ENCODE results near the gene PTPN7. TPM values are rescaled to one million over a fixed set of nuclear protein-coding genes. Genes with fewer than 3 reads are reported as not detected.

PTPN7 gene
- polyA plus RNA-seq, 4 donors, result 1.9 to 8.9 (median 2.8) TPM

- WGBS, 3 donors, result 86 to 90% (median 87%) methylated on average over 4 of the region's 4 CpGs
Measured at GRCh38 chr1:202153284-202153683, 7.1 kb downstream of the PTPN7 start.

GRCh38 chr1:202152399-202152798 is 8.0 kb downstream of the PTPN7 start:
- DNase-seq, result no peak
- H3K4me1 ChIP-seq (ENCODE audit: control insufficient read depth in 3 of 3, insufficient read depth in 2 of 3, low read depth in 1 of 3, low read length in 2 of 3), result peaks cover 0 to 3% (median 0%) of the 10 kb centered on the region in 3 donors
- H3K27ac ChIP-seq (ENCODE audit: low read depth in 1 of 3, low read length in 2 of 3), result no peak overlapping the region
- WGBS, 3 donors, result 88 to 89% (median 89%) methylated on average over 8 to 10 of the region's 10 CpGs
- no peak for FAIRE-seq
- H3K27me3 ChIP-seq (ENCODE audit: control insufficient read depth in 3 of 3, insufficient read depth in 3 of 3, low read length in 3 of 3), result no peaks in the 10 kb centered on the region
- H3K9me3 ChIP-seq (ENCODE audit: control insufficient read depth in 2 of 2, insufficient read depth in 1 of 2, low read depth in 1 of 2, low read length in 1 of 2), result no peaks in the 10 kb centered on the region
- peaks cover 0 to 4% (median 0%) of the 10 kb centered on the region in 3 donors for H3K36me3 ChIP-seq (ENCODE audit: control insufficient read depth in 3 of 3, insufficient read depth in 2 of 3, low read depth in 1 of 3, low read length in 3 of 3)
- no peak overlapping the region for H3K4me3 ChIP-seq (ENCODE audit: low read depth in 1 of 3, low read length in 3 of 3)

More at GRCh38 chr1:202153284-202153683, 7.1 kb downstream of the PTPN7 start:
- Histone ChIP-seq H3K4me1 (ENCODE audit: control insufficient read depth in 3 of 3, insufficient read depth in 2 of 3, low read depth in 1 of 3, low read length in 2 of 3) (peaks cover 0 to 3% (median 0%) of the 10 kb centered on the region in 3 donors), H3K27me3 (ENCODE audit: control insufficient read depth in 3 of 3, insufficient read depth in 3 of 3, low read length in 3 of 3) (no peaks in the 10 kb centered on the region), H3K4me3 (ENCODE audit: low read depth in 1 of 3, low read length in 3 of 3) (no peak overlapping the region), H3K27ac (ENCODE audit: low read depth in 1 of 3, low read length in 2 of 3) (no peak overlapping the region), H3K9me3 (ENCODE audit: control insufficient read depth in 2 of 2, insufficient read depth in 1 of 2, low read depth in 1 of 2, low read length in 1 of 2) (no peaks in the 10 kb centered on the region), H3K36me3 (ENCODE audit: control insufficient read depth in 3 of 3, insufficient read depth in 2 of 3, low read depth in 1 of 3, low read length in 3 of 3) (peaks cover 0 to 4% (median 0%) of the 10 kb centered on the region in 3 donors)
- FAIRE-seq (no peak), DNase-seq (no peak)

- FAIRE-seq, result no peak
Measured at GRCh38 chr1:202151045-202151444, 9.4 kb downstream of the PTPN7 start.

GRCh38 chr1:202150602-202151001 is 9.8 kb downstream of the PTPN7 start:
- H3K36me3 ChIP-seq (ENCODE audit: control insufficient read depth in 3 of 3, insufficient read depth in 2 of 3, low read depth in 1 of 3, low read length in 3 of 3), result peaks cover 0 to 4% (median 0%) of the 10 kb centered on the region in 3 donors
- H3K27ac ChIP-seq (ENCODE audit: low read depth in 1 of 3, low read length in 2 of 3), result no peak overlapping the region
- H3K4me3 ChIP-seq (ENCODE audit: low read depth in 1 of 3, low read length in 3 of 3), result no peak overlapping the region
- H3K4me1 ChIP-seq (ENCODE audit: control insufficient read depth in 3 of 3, insufficient read depth in 2 of 3, low read depth in 1 of 3, low read length in 2 of 3), result peaks cover 0 to 3% (median 0%) of the 10 kb centered on the region in 3 donors
- no peaks in the 10 kb centered on the region for H3K9me3 ChIP-seq (ENCODE audit: control insufficient read depth in 2 of 2, insufficient read depth in 1 of 2, low read depth in 1 of 2, low read length in 1 of 2)
- no peak for FAIRE-seq
- H3K27me3 ChIP-seq (ENCODE audit: control insufficient read depth in 3 of 3, insufficient read depth in 3 of 3, low read length in 3 of 3), result no peaks in the 10 kb centered on the region
- WGBS, 3 donors, result 80 to 93% (median 82%) methylated on average over 8 of the region's 8 CpGs
- no peak for DNase-seq

More at GRCh38 chr1:202151045-202151444, 9.4 kb downstream of the PTPN7 start:
- Histone ChIP-seq H3K27me3 (ENCODE audit: control insufficient read depth in 3 of 3, insufficient read depth in 3 of 3, low read length in 3 of 3) (no peaks in the 10 kb centered on the region), H3K4me1 (ENCODE audit: control insufficient read depth in 3 of 3, insufficient read depth in 2 of 3, low read depth in 1 of 3, low read length in 2 of 3) (peaks cover 0 to 3% (median 0%) of the 10 kb centered on the region in 3 donors), H3K4me3 (ENCODE audit: low read depth in 1 of 3, low read length in 3 of 3) (no peak overlapping the region), H3K27ac (ENCODE audit: low read depth in 1 of 3, low read length in 2 of 3) (no peak overlapping the region), H3K36me3 (ENCODE audit: control insufficient read depth in 3 of 3, insufficient read depth in 2 of 3, low read depth in 1 of 3, low read length in 3 of 3) (peaks cover 0 to 4% (median 0%) of the 10 kb centered on the region in 3 donors), H3K9me3 (ENCODE audit: control insufficient read depth in 2 of 2, insufficient read depth in 1 of 2, low read depth in 1 of 2, low read length in 1 of 2) (no peaks in the 10 kb centered on the region)
- DNase-seq, result no peak
- WGBS, 3 donors, result 81 to 90% (median 85%) methylated on average over 2 of the region's 2 CpGs

DNA sequence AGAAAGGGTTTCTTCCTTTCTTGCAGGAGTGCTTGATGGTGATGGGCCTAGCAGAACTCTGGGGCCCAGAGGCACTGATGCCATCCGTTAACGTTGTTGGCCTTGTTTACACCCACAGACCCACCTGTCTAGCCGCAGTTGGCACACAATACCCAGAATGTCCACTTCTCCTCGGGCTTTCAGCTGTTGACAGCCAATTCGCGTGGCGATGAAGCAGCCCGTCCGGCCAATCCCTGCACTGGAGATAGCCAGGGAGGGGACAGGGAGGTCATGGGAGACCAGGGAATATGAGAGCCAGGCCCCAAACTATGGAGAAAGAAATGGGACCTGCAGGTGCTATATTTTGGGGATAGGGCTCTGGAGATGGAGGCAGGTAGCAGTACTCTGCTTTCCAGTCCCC is 10.2 kb downstream of the PTPN7 start:
- no peaks in the 10 kb centered on the region for H3K9me3 ChIP-seq (ENCODE audit: control insufficient read depth in 2 of 2, insufficient read depth in 1 of 2, low read depth in 1 of 2, low read length in 1 of 2)
- no peaks in the 10 kb centered on the region for H3K27me3 ChIP-seq (ENCODE audit: control insufficient read depth in 3 of 3, insufficient read depth in 3 of 3, low read length in 3 of 3)
- peaks cover 0 to 2% (median 2%) of the 10 kb centered on the region in 3 donors for H3K4me1 ChIP-seq (ENCODE audit: control insufficient read depth in 3 of 3, insufficient read depth in 2 of 3, low read depth in 1 of 3, low read length in 2 of 3)
- whole genome bisulfite sequencing, 3 donors, result 88 to 95% (median 89%) methylated on average over 9 of the region's 9 CpGs
- no peak overlapping the region for H3K4me3 ChIP-seq (ENCODE audit: low read depth in 1 of 3, low read length in 3 of 3)
- H3K27ac ChIP-seq (ENCODE audit: low read depth in 1 of 3, low read length in 2 of 3), result no peak overlapping the region
- no peak for FAIRE-seq
- no peak for DNase-seq
- H3K36me3 ChIP-seq (ENCODE audit: control insufficient read depth in 3 of 3, insufficient read depth in 2 of 3, low read depth in 1 of 3, low read length in 3 of 3), result peaks cover 0 to 4% (median 0%) of the 10 kb centered on the region in 3 donors

DNA sequence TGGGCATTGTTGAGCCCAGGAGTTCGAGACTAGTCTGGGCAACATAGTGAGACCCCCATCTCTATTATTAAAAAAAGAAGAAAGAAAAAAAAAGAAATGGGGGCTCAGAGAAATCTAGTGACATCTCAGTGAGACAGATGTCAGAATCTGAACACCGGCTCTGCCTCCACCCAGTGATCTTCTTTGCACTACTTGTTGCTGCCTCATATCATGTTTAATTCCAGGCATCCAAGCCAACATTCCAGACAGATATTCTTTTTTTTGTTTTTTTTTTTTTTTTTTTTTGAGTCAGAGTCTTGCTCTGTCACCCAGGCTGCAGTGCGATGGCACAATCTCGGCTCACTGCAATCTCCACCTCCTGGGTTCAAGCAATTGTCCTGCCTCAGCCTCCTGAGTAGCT is 10.8 kb downstream of the PTPN7 start:
- Histone ChIP-seq H3K4me1 (ENCODE audit: control insufficient read depth in 3 of 3, insufficient read depth in 2 of 3, low read depth in 1 of 3, low read length in 2 of 3) (peaks cover 0 to 2% (median 0%) of the 10 kb centered on the region in 3 donors), H3K27me3 (ENCODE audit: control insufficient read depth in 3 of 3, insufficient read depth in 3 of 3, low read length in 3 of 3) (no peaks in the 10 kb centered on the region), H3K9me3 (ENCODE audit: control insufficient read depth in 2 of 2, insufficient read depth in 1 of 2, low read depth in 1 of 2, low read length in 1 of 2) (no peaks in the 10 kb centered on the region), H3K36me3 (ENCODE audit: control insufficient read depth in 3 of 3, insufficient read depth in 2 of 3, low read depth in 1 of 3, low read length in 3 of 3) (peaks cover 0 to 4% (median 0%) of the 10 kb centered on the region in 3 donors), H3K27ac (ENCODE audit: low read depth in 1 of 3, low read length in 2 of 3) (no peak overlapping the region), H3K4me3 (ENCODE audit: low read depth in 1 of 3, low read length in 3 of 3) (no peak overlapping the region)
- 93 to 94% (median 94%) methylated on average over 4 of the region's 4 CpGs for WGBS, 3 donors
- FAIRE-seq (no peak), DNase-seq (no peak)

- DNase-seq (no peak), FAIRE-seq (no peak)
- no peaks in the 10 kb centered on the region for H3K27me3 ChIP-seq (ENCODE audit: control insufficient read depth in 3 of 3, insufficient read depth in 3 of 3, low read length in 3 of 3)
- peaks cover 0 to 4% (median 0%) of the 10 kb centered on the region in 3 donors for H3K36me3 ChIP-seq (ENCODE audit: control insufficient read depth in 3 of 3, insufficient read depth in 2 of 3, low read depth in 1 of 3, low read length in 3 of 3)
- H3K9me3 ChIP-seq (ENCODE audit: control insufficient read depth in 2 of 2, insufficient read depth in 1 of 2, low read depth in 1 of 2, low read length in 1 of 2), result no peaks in the 10 kb centered on the region
- H3K4me3 ChIP-seq (ENCODE audit: low read depth in 1 of 3, low read length in 3 of 3), result no peak overlapping the region
- 80 to 93% (median 89%) methylated on average over 4 of the region's 4 CpGs for WGBS, 3 donors
- H3K27ac ChIP-seq (ENCODE audit: low read depth in 1 of 3, low read length in 2 of 3), result no peak overlapping the region
- peaks cover 0 to 6% (median 0%) of the 10 kb centered on the region in 3 donors for H3K4me1 ChIP-seq (ENCODE audit: control insufficient read depth in 3 of 3, insufficient read depth in 2 of 3, low read depth in 1 of 3, low read length in 2 of 3)
Measured at GRCh38 chr1:202148391-202148790, 12.0 kb downstream of the PTPN7 start.

DNA sequence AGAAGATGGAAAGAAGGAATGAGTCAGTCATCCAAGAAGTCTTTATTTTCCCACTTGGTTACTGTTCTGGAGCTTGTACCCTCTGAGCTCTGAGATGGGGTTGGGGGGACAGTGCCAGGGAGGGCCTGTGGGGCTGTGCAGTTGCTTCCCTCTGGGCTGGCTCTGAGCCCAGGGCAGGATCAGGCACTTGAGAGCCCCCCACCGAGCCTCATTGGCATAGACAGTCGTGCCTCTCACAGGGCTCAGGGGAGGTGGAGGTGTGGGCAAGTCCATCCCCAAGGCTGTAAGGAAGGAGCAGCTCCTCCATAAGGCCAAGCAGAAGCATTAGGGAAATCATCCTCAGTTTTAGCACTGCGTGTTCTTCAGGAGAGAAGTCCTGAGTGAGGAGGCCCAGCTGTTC is 13.4 kb downstream of the PTPN7 start:
- Histone ChIP-seq H3K9me3 (ENCODE audit: control insufficient read depth in 2 of 2, insufficient read depth in 1 of 2, low read depth in 1 of 2, low read length in 1 of 2) (no peaks in the 10 kb centered on the region), H3K4me3 (ENCODE audit: low read depth in 1 of 3, low read length in 3 of 3) (no peak overlapping the region), H3K27me3 (ENCODE audit: control insufficient read depth in 3 of 3, insufficient read depth in 3 of 3, low read length in 3 of 3) (no peaks in the 10 kb centered on the region), H3K27ac (ENCODE audit: low read depth in 1 of 3, low read length in 2 of 3) (no peak overlapping the region), H3K4me1 (ENCODE audit: control insufficient read depth in 3 of 3, insufficient read depth in 2 of 3, low read depth in 1 of 3, low read length in 2 of 3) (peaks cover 0 to 17% (median 7%) of the 10 kb centered on the region in 3 donors), H3K36me3 (ENCODE audit: control insufficient read depth in 3 of 3, insufficient read depth in 2 of 3, low read depth in 1 of 3, low read length in 3 of 3) (peaks cover 0 to 11% (median 0%) of the 10 kb centered on the region in 3 donors)
- FAIRE-seq (no peak), DNase-seq (no peak)
- 71 to 82% (median 77%) methylated on average over 3 of the region's 3 CpGs for WGBS, 3 donors

DNA sequence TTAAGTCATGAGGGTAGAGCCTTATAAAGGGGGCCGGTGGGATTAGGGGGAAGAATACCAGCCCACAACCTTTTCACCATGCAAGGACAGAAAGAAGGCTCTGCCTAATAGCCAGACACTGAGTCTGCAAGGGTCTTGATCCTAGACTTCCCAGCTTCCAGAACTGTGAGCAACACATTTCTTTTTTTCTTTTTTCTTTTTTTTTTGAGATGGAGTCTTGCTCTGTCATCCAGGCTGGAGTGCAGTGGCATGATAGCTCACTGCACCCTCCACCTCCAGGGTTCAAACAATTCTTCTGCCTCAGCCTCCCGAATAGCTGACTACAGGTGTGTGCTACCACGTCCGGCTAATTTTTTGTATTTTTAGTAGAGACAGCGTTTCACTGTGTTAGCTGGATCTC is 14.1 kb downstream of the PTPN7 start:
- FAIRE-seq, result no peak
- H3K4me1 ChIP-seq (ENCODE audit: control insufficient read depth in 3 of 3, insufficient read depth in 2 of 3, low read depth in 1 of 3, low read length in 2 of 3), result peaks cover 0 to 17% (median 7%) of the 10 kb centered on the region in 3 donors
- no peak overlapping the region for H3K4me3 ChIP-seq (ENCODE audit: low read depth in 1 of 3, low read length in 3 of 3)
- H3K36me3 ChIP-seq (ENCODE audit: control insufficient read depth in 3 of 3, insufficient read depth in 2 of 3, low read depth in 1 of 3, low read length in 3 of 3), result peaks cover 0 to 11% (median 0%) of the 10 kb centered on the region in 3 donors
- WGBS, 3 donors, result 88 to 91% (median 90%) methylated on average over 5 of the region's 5 CpGs
- H3K27me3 ChIP-seq (ENCODE audit: control insufficient read depth in 3 of 3, insufficient read depth in 3 of 3, low read length in 3 of 3), result no peaks in the 10 kb centered on the region
- DNase-seq, result no peak
- no peaks in the 10 kb centered on the region for H3K9me3 ChIP-seq (ENCODE audit: control insufficient read depth in 2 of 2, insufficient read depth in 1 of 2, low read depth in 1 of 2, low read length in 1 of 2)
- no peak overlapping the region for H3K27ac ChIP-seq (ENCODE audit: low read depth in 1 of 3, low read length in 2 of 3)

All from small intestine (tissue), 7 donors.